ENCODE results near the gene SEMA3A. TPM values are rescaled to one million over a fixed set of nuclear protein-coding genes. Genes with fewer than 3 reads are reported as not detected.
A peak's percentile ranks its signal among the peaks of the same experiment; 100 is the strongest.

SEMA3A gene
- total and polyA plus RNA-seq, 2 of the 4 experiments (the other 2 are of a cell fraction), result 31.2 to 213 TPM

- CTCF ChIA-PET, result interaction anchor here (0.9 kb wide), 1 partner anchor 11 kb away, joined by 3 read pairs; no protein-coding TSS in a partner anchor
- Histone ChIP-seq H4K91ac (ENCODE audit: insufficient read depth, low read depth, low read length) (no peak overlapping the region), H2AFZ (replicated peaks; ENCODE audit: low read length, poor library complexity) (no peak overlapping the region), H3K4me1 (ENCODE audit: control insufficient read depth, insufficient read depth, low read length) (no peaks in the 10 kb centered on the region; the same call in 1 of the 2 replicates), H2BK5ac (ENCODE audit: low read depth, low read length, poor library complexity, severe bottlenecking) (no peak overlapping the region), H3K4ac (ENCODE audit: low read depth, low read length) (no peak overlapping the region), H3K4me3 (ENCODE audit: insufficient read depth, low read depth, low read length) (no peak overlapping the region), H3K14ac (replicated peaks; ENCODE audit: low read depth, low read length) (no peak overlapping the region), H3K56ac (ENCODE audit: extremely low read depth, insufficient read depth, low read length) (no peak overlapping the region), H2BK120ac (ENCODE audit: low read depth, low read length) (no peak overlapping the region), H3K27ac (ENCODE audit: insufficient read depth, low read length) (no peak overlapping the region), H3K27me3 (ENCODE audit: control insufficient read depth, insufficient read depth, low read length) (no peaks in the 10 kb centered on the region), H4K8ac (ENCODE audit: low read depth in 2 of 2, low read length in 2 of 2) (no peak overlapping the region), H2AK5ac (ENCODE audit: low read depth, low read length) (no peak overlapping the region), H3K9ac (ENCODE audit: low read depth, low read length) (no peak overlapping the region), H2AK9ac (replicated peaks; ENCODE audit: low read depth, low read length, poor library complexity) (no peak overlapping the region), H3K9me1 (ENCODE audit: insufficient read depth, low read length) (no peaks in the 10 kb centered on the region; the same call in 1 of the 2 replicates), H4K5ac (ENCODE audit: low read depth, low read length) (no peak overlapping the region), H3K18ac (ENCODE audit: low read depth, low read length) (no peak overlapping the region), H3K79me1 (ENCODE audit: low read depth in 1 of 2, low read length in 2 of 2) (0 out of 4 replicates have a peak, but pooled peaks cover 4 to 6% of the 10 kb centered on the region in 2 experiments), H2BK20ac (ENCODE audit: low read depth, low read length) (no peak overlapping the region), H4K20me1 (ENCODE audit: insufficient read depth, low read length) (no peaks in the 10 kb centered on the region), H3K9me3 (ENCODE audit: control insufficient read depth, insufficient read depth, low read length) (no peaks in the 10 kb centered on the region), H2BK15ac (ENCODE audit: low read depth, low read length) (no peak overlapping the region), H3K36me3 (ENCODE audit: control insufficient read depth, insufficient read depth, low read length) (peaks cover 3% of the 10 kb centered on the region; the same call in 1 of the 2 replicates), H3K23ac (ENCODE audit: low read depth, low read length) (no peak overlapping the region), H3K4me2 (ENCODE audit: low read depth, low read length) (no peak overlapping the region)
- no peak for ATAC-seq (ENCODE audit: low read depth)
- BruUV-seq (replicated peaks), result no TSS peak
- POLR2A ChIA-PET (ENCODE audit: unreplicated experiment), result no interaction called here
- intact Hi-C loops (cut with micrococcal nuclease) (no loop called here), dilution Hi-C loops (cut with HindIII; ENCODE audit: low sequenced_read_pairs, unreplicated experiment) (no loop called here), in situ Hi-C loops (cut with MboI; ENCODE audit: low sequenced_read_pairs) (loop anchor here (10.0 kb wide), 1 partner anchor 207 kb away; the partner anchor contains the start of gene SEMA3A)
- no peak for TF ChIP-seq CEBPB (IDR thresholded peaks at IDR 0.05; ENCODE audit: low read depth, low read length)
- no peak for TF ChIP-seq CHD1 (IDR thresholded peaks at IDR 0.05; ENCODE audit: low read depth, low read length)
- TF ChIP-seq MAFK (IDR thresholded peaks at IDR 0.05; ENCODE audit: low read depth, low read length), result peak; percentile 72
- no peak for DNase-seq
- WGBS, 2 experiments (ENCODE audit: extremely low coverage in 2 of 2, insufficient read length in 1 of 2), result no CpG with 5 or more reads among the region's 1 CpG
Measured at GRCh38 chr7:83987764-83988163, 206.8 kb downstream of the SEMA3A start.
